Testis (tissue), 2 donors: ENCODE results near the gene SERTAD2.

ENCODE experiments used
- POLR2A ChIP-seq: fragments of 450-650 bp; IDR thresholded peaks from one replicate; pipeline ENCODE4 v1.6.1; 2017; ENCODE audit warnings: antibody characterized with exemption, mild to moderate bottlenecking, moderate library complexity
- TF ChIP-seq, protein P1 (sequence below), 3 experiments: fragments of 450-650 bp in 2 of 3; fragments of 200-600 bp in 1 of 3; sonication (generic) in 1 of 3; IDR thresholded peaks; one replicate each; pipeline ENCODE4 v1.5.1; 2016 to 2019; ENCODE audit warnings: antibody characterized with exemption in 3 of 3, mild to moderate bottlenecking in 2 of 3, moderate library complexity in 1 of 3

GRCh38 chr2:64607381-64608304 is 46.1 kb downstream of the SERTAD2 start:
- TF ChIP-seq, protein P1, sequence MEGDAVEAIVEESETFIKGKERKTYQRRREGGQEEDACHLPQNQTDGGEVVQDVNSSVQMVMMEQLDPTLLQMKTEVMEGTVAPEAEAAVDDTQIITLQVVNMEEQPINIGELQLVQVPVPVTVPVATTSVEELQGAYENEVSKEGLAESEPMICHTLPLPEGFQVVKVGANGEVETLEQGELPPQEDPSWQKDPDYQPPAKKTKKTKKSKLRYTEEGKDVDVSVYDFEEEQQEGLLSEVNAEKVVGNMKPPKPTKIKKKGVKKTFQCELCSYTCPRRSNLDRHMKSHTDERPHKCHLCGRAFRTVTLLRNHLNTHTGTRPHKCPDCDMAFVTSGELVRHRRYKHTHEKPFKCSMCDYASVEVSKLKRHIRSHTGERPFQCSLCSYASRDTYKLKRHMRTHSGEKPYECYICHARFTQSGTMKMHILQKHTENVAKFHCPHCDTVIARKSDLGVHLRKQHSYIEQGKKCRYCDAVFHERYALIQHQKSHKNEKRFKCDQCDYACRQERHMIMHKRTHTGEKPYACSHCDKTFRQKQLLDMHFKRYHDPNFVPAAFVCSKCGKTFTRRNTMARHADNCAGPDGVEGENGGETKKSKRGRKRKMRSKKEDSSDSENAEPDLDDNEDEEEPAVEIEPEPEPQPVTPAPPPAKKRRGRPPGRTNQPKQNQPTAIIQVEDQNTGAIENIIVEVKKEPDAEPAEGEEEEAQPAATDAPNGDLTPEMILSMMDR (IDR thresholded peaks at IDR 0.05) = no peak
- TF ChIP-seq POLR2A = no peak
